Fibroblast of peridontal ligament (primary cell): ENCODE results near the gene CEBPE.
"Not testable (repeated sequence)": the region's sequence is repeated elsewhere in the genome, so short reads cannot be mapped to it uniquely, and the experiment has no call there.

Source experiments
- DNase-seq: peaks from one replicate; pipeline ENCODE4 v3.0.0-alpha.2; 2010; ENCODE audit errors: extremely low read depth

The CEBPE gene

GRCh38 chr14:23121361-23121771, 2.3 kb upstream of the CEBPE start:
- peak; percentile 28 for DNase-seq

GRCh38 chr14:23120541-23121251, 1.6 kb upstream of the CEBPE start:
- peak; percentile 86 for DNase-seq

DNA sequence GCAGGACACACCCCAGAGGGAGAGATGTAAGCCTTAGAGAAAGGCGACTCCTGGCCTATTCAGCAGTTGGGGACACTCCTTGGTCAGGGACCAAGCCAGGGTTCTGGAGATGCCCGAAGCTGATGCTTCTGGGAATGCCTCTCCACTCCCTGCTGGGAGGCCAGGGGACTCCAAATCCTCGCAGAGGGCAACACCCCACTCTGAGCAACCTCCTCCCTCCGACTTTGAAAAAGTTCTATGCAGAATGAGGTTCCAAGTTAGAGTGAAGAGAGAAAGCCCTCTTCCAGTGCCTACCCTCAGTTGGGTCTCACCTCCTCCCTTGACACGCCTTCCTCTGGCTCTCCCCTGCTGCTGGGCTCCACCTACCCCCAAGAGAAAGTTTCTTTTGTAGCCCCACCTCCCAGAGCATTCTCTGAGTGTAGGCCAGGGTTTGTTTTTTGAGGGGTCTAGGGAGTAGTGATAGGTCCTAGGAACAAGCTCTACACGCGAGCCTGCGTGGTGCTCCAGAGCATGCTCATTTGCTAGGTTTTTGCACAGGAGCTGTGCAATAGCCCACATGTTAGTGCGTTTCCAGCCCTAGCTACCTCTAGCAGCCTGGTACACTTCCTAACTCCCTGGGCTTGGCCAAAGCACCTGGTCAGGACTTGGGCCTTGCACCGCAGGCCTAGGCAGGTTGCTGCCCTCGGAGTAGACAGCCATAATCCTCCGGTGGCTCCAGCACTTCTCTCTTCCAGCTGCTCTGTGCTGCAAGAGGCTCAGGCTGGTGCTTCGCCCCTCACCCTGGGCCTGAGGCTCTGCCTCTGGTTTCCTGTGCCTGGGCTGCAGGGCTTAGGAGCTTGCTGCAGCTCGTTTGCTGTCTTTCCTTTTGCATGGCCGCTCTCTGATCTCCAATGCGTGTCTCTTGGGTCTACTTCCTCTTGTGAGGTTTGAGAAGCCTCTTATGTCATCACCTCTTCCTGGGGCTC, 590 bp upstream of the CEBPE start:
- no peak for DNase-seq

- DNase-seq: no peak
Observed at GRCh38 chr14:23117371-23118020, 1.6 kb downstream of the CEBPE start.

- no peak for DNase-seq
Observed at GRCh38 chr14:23115918-23116317, 3.1 kb downstream of the CEBPE start.

- peak; percentile 99 for DNase-seq
Observed at GRCh38 chr14:23115039-23115731, 3.9 kb downstream of the CEBPE start.

DNA sequence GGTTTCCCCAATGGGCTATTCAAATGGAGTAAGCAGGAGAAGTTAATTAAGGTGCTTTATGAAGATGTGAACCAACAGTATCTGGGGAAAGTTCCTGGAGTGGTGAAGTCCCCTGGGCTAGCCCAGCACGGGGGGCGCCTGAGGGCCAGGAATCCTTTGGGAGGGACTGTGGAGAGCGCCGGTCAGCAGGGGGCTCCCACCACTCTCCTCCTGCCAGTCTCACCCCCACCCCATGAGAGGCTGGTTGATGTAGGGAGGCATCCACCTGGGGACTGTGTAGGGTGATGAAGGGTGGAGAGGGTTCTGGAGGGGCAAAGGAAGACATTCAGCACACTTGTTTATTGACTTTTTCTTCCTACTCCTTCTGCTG, 4.4 kb downstream of the CEBPE start:
- DNase-seq: no peak

DNA sequence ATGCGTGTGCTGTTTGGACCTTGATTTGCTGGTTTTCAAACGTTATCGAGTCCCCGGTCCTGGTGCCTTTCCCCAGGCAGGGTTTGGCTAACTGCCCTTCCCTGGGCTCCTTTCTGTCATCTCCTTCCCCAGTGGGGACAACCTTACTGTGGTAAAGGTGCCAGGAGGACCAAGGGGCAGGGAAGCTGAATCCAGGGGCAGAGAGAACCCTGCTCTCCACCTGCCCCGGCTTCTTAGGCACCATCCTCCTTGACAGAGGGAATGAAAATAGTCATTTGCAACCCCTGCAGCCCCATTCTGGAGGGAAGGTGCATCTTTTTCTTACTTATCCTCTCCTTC, 5.0 kb downstream of the CEBPE start:
- no peak for DNase-seq

DNA sequence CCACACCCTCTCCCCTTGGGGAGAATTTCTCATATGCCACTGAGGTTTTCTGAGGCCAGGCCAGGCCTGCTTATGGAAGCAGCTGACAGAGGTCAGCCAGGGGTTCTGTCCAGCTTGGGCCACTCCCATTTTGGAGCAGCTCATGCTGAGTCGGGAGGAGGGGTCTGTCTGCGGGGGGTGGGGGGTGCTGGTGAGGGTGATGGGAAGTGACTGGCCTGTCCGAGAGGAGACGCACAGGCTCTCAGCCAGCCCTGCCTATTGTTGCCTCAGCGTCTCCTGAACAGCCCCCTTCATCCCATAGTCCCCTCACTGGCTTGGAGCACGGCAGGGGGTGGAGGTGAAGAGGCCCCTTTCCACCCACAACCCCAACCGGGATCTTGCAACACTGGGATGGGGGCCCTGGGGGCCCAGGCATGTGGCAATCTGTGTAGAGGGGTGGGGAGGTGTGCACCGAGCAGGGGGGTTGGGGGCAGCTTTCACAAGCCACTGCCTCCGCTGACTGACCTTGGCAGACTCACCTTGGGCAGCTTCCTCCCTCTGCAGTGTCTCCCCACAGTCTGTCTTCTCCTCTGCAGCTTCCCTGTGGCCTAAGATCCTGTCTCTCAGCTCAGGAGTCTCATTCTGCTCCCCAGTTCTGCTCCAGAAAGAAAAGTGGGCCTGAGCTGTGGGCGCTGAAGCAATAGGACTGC, 5.5 kb downstream of the CEBPE start:
- DNase-seq: peak; percentile 63

GRCh38 chr14:23112359-23113178, 6.5 kb downstream of the CEBPE start:
- DNase-seq: no peak

- no peak for DNase-seq
Observed at GRCh38 chr14:23110579-23111365, 8.3 kb downstream of the CEBPE start.

DNA sequence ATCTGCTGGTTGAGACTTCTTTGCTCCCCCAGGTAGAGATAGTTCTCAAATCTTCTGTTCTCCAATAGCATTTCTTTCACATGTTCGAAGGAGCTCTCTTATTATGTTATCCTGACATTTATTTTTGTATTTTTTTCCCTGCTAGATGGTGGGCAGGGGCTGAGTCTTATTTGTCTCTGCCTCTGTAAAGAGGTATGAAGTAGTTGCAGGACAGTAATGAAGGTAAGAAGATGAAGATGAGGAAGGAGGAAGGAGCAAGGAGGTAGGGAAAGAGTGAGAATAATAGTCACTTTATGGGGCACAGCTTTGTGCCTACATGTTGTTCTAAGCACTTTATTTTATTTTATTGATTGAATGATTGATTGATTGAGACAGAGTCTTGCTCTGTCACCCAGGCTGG, 9.3 kb downstream of the CEBPE start:
- DNase-seq: no peak

- DNase-seq: not testable (repeated sequence)
Observed at GRCh38 chr14:23108169-23108568, 10.9 kb downstream of the CEBPE start.

- not testable (repeated sequence) for DNase-seq
Observed at GRCh38 chr14:23107620-23108019, 11.4 kb downstream of the CEBPE start.

GRCh38 chr14:23106747-23107045, 12.4 kb downstream of the CEBPE start:
- DNase-seq: no peak

DNA sequence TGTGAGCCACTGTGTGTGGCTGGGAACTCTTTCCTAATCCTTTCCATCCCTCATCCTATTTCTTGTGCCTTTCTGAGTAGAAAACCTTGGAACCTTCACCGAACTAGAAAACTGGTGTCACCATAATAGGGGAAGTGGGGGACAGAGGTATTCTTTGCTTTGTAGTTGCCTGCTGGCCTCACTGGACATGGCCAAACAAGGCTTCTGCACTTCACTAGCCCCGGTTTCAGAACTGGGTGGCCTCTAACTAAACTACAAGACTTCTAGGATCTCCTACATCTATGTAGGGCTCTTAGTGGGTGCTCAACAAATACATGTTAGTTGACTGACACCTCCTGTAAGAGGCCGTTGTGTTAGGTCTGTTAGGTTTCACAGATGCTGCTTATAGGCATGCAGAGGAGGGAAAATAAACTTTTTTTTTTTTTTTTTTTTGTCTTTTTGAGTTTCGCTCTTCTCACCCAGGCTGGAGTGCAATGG, 13.7 kb downstream of the CEBPE start:
- no peak for DNase-seq

DNA sequence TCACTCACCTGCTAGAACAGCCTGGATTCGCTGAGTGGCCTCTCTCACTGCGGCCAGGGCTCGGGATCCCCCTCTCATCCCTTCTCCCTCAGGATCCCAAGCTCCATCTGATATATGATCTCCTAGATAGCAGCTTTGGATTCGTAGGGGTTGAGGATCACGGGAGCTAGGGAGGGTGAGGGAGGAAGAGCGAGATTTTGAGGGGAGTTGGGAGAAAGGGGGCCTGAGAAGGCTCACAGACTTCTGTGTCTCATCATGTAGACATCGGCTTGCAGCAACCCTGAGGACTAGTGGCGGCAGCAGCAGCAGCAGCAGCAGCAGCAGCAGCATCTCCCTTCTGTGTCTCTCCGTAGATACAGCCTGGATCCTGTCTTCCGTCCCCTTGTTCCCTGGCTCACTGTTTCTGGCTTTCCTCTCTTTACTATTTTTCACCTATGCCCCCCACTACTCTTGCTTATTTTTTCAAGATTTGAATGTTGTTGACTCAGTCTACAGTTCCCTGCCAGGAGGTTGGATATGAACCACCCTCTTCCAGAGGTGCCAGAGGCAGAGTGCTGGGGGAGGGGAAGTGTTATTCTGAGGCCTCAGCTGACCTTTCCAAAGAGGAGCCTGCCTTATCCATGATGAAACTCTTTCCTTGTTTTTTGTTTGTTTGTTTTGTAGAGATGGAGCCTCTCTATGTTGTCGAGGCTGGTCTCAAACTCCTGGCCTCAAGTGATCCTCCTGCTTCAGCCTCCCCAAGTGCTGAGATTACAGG, 14.3 kb downstream of the CEBPE start, which contains the start of gene CIROP:
Gene CIROP (minus strand): TSS at position 399 of the 757 bp plus-strand sequence. CDS start 69 bp downstream, at position 330.
- no peak for DNase-seq

GRCh38 chr14:23104070-23104590, 14.9 kb downstream of the CEBPE start:
- DNase-seq: no peak

- DNase-seq: no peak
Observed at GRCh38 chr14:23103581-23103980, 15.5 kb downstream of the CEBPE start.
